ENCODE measurements around the gene GJB5.
"Not testable (repeated sequence)": the region's sequence is repeated elsewhere in the genome, so short reads cannot be mapped to it uniquely, and the experiment has no call there.

GJB5 gene

DNA sequence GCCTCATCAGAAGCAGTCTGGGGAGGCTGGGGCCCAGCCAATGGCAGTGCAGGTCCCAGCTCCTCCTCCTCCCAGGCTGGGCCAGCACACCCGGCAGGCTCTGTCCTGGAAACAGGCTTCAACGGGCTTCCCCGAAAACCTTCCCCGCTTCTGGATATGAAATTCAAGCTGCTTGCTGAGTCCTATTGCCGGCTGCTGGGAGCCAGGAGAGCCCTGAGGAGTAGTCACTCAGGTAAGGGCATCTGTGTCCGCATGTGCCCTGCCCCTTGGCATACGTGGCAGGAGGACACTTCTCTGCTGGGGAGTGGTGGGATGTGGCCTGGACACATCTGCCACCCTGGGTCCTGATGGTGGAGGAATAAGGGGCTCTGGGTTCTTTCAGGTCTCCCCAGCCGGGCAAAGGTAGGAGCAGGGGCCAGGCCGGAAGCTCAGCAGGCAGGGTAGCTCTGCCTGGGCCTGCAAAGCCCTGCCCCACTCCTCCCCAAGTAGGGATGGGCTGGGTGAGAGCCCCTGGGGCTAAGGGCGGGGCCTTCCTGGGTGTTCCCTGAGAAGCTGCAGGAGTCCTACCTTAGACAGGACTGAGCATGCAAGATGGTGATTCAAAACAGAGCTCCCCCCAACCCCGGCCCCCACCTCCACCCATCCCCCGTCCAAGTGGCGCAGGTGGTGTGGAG, at the start of gene GJB5:
GJB5 (plus strand) TSS at position 84 of the 674 bp plus-strand sequence. CDS start 2,284 bp downstream, outside the sequence.
- no peak for DNase-seq (ENCODE audit: low read depth, low spot score)

DNA sequence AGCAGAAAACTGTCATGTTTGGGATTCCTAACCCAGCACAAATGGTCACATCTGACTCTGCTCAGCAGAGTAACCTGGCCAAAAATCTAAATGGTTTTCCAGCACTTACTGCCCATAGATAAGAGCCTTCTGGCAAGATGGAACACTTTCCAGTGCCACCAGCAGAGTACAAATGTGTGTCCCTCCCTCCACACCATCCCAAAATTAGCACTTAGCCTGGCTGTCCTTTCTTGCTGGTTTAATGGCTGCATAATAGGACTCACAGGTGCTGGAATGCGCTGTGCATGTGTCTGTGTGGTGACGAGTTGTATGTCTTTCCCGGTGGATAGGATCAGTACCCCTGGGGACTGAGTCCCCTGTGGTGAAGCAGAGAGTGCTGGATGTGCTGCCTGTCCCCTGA, 49.8 kb upstream of the GJB5 start:
- no peak for DNase-seq (ENCODE audit: low read depth, low spot score)

DNA sequence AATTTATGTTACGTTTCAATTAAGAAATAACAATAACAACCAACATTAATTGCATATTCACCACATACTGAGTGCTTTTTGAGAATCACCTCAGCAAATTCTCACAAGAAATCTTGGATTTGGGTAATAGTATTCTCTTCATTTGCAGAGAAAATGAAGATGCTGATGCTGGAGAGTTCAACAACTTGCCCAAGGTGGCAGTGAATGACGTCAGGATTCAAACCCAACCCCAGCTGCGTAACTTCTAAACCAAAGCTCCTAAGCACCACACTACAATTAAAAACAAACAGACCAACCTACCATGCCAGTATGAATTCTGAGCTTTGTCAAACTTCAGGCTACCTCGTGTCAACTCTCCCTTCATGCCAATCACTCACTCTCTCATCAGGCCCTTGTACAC, 46.7 kb upstream of the GJB5 start:
- no peak for DNase-seq (ENCODE audit: low read depth, low spot score)

DNA sequence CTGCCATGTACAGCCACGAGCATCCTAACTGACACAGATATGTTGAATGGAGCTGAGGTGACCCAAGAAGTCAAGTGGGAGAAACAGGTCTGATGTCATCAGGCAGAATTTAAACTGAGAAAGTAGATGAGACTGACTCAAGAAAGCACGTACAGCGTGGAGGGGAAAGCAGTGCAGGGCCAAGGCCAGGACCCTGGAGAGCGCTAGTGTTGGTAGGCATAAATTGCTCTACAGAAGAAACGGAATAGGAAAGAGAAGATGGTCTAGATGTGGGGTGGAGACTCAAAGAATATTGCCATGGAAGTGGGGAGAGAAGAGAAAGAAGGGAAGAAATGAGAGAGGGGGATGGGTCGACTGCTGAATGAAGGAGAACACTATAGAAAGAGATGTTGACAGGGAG, 45.3 kb upstream of the GJB5 start:
- no peak for DNase-seq (ENCODE audit: low read depth, low spot score)

DNA sequence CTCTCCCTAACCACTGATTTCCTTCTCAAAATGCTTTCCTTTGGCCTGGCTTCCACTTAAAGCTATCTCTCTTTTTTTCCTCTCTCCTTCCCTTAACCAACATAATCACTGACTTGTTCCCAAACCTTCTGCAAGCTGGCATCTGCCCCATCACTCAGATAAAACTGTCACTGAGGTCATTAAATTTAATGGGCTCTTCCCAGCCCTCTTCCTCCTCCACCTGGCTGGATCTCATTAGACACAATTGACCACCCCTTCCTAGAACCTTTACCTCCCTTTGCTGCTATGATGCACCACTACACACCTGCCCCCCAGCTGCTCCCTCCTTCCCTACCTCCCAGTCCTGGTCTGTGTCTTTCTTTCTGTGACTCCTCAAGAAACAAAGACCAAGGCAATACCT, 44.0 kb upstream of the GJB5 start:
- no peak for DNase-seq (ENCODE audit: low read depth, low spot score)

DNA sequence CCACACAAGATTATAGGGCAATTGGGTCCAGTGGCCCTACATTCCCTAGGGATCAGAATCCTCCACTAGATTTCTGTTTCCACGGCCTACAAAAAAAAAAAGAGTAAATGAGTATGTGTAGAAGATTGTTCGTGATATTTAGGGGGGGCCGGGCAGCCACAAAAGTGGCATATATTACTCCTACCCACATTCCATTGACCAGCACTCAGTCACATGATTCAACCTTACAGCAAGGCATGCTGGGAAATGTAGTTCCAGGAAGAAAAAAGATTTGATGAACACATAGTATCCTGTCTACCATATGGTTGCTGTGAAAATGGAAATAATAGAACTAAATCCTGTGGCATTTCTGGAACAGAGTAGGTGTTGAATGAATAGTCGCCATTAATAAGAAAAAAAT, 43.4 kb upstream of the GJB5 start:
- no peak for DNase-seq (ENCODE audit: low read depth, low spot score)

DNA sequence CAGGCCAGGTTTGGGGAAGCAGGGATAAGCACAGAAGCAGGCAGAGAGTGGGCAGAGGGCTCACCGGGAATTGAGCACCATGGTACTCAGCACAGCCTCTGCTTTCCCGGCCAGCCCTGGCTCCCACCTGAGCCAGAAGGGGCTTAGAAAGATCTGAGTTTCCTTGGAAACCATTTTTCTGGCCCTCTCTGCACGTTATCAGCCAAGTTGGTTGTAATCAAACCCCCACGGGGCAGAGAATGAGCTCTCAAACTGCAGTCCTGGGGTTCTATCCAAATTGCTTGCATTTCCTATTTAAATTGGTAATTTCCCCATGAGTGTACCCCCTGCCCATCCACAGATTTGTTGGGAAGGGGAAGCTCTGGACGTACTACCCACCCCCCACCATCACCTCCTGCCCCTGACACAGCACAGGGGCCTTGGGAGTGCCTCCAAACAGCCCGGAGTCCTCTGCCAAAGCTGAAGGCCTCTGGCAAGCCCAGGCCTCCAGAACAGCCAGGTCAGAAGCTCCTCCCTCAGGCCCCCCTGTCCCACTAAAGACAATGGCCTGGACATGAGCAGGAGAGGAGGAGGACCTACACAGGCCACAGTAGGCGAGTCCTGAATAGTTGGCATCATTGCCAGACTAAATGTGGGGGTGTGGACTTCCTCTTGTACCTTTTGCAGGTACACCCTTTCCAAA, 42.7 kb upstream of the GJB5 start:
- no peak for DNase-seq (ENCODE audit: low read depth, low spot score)

DNA sequence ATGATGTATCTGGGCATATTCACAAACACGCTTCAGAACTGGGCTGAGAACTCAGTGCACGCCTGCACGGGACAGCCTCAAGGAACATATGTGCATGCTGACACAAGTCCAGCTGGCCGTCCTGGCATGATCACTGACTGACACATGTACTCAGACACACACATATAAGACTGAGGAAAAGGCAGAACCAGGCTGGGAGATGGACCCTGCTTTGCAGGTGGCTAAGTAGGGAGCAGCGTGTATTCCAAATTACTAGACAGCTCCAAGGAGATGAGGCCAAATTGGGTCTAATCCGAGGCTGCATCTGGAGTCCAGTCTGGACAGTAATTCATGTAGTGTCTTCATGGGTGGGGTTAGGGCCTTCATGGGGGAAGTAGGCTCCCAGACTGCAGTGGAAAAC, 41.4 kb upstream of the GJB5 start:
- DNase-seq (ENCODE audit: low read depth, low spot score), result no peak

DNA sequence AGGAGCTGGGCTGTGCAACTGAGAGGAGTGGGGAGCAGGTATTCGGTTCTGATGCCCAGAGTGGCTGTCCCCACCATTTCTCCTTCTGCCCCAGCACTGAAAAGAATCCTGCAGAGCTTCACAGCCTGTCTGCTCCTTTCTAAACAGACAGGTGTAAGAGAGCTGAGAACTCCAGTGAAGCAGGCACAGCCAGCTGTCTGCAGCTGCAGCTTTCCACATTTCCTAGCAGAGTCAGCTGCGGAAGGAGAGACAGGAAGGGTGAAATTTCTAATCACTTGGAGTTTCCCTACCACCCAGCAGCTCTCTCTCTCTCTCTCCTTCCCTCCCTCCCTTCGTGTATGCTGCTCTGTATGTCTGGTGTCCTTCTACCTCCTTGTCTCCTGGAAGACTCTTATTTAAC, 40.5 kb upstream of the GJB5 start:
- no peak for DNase-seq (ENCODE audit: low read depth, low spot score)

DNA sequence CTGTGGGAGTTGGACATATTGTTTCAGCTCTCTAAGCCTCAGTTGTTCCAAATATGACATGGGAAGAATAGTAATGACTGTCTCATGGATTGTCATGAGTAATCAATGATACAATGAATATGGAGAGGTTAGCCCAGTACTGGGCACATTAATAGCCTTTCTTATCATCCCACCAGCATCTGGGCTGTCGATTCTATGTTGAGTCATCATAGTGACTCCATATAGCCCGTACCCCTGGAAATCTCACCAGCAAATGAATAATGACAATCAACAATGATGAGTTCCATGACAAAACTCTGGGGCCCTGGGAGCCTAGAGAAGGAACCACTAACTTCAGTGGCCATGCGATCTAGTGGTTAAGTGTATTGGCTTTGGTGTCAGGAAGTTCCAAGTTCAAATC, 39.7 kb upstream of the GJB5 start:
- no peak for DNase-seq (ENCODE audit: low read depth, low spot score)

DNA sequence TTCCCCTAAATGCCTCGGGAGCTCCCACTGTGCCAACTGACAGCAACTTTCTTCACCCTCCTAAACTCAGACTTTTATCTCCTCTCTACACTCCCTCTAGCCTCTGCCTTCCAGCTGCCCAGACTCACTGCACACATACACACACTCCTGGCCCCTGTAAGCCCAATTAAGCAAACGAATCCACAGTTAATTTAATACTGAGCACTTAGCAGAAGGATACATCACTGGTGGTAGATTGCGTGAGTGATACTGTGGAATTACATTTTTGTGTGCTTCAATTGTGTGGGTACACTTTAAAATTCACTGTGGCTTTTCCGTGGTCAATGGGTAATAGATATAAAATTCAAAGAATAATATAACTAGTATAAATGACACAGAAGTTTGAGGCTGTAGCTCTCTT, 33.6 kb upstream of the GJB5 start:
- no peak for DNase-seq (ENCODE audit: low read depth, low spot score)

DNA sequence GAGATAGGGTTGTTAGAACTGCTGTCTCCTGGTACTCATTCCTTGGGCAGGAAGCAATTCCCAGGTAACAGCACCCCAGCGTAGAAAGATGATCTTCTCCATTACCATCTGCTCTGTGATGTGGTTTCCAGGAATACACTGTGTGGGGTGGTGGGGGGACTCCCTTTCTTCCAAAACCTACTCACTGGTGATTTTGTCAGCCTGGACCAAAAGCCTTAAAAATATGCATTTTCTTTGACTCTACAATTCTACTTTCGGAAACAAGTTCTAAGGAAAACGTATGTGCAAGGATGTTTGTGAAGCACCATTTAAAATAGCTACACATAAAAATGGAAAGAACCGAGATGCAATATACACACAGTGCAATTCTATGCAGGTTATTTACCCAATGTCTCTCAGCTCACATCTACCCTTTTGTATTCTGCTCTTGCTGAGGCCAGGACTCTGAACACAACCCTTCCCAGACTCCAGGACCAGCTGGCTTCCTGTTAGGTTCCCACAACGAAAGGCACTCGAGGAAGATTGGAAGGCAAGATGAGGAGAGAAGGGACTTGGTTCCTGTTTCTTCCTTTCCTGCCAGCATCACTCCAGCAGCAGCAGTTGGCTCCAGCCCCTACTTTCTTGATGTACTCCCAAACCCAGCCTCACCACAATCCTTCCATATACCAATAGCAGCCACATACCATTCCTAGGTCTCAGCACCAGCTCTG, 33.0 kb upstream of the GJB5 start:
- no peak for DNase-seq (ENCODE audit: low read depth, low spot score)

DNA sequence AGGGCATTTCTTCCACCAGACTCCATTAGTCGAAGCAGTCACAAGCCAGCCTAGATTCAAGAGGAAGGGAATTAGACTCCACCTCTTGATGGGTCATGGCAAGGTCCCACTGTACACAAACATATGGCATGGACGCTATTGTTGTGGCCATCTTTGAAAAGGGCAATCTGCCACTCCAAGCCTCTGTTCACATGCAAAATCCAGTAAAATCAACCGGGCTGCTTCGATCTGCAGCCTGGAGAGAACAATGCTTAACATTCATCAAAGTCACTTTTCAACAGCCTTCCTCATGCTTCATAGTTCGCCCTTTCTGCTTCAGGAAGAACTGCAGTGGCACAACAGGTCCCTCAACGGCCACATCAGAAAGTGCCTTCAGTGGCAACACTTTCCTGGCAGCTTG, 28.0 kb upstream of the GJB5 start:
- no peak for DNase-seq (ENCODE audit: low read depth, low spot score)

DNA sequence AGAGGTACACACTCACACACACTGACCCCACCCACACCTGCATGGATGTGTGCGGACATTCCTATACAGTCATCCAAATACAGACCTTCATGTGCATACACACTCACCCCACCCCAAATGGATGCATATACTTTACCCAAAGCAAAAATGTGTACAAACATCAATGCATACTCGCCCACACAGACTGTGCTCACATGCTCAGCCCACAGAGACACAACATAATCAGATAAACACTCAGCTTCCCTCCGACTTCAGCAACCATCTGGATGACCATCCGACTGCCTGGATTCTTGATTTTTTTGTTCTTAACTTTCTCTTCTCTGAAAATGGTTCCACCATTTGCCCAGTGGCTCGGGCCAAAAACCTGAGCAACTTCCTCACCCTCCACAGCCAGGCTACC, 24.4 kb upstream of the GJB5 start:
- DNase-seq (ENCODE audit: low read depth, low spot score), result no peak

DNA sequence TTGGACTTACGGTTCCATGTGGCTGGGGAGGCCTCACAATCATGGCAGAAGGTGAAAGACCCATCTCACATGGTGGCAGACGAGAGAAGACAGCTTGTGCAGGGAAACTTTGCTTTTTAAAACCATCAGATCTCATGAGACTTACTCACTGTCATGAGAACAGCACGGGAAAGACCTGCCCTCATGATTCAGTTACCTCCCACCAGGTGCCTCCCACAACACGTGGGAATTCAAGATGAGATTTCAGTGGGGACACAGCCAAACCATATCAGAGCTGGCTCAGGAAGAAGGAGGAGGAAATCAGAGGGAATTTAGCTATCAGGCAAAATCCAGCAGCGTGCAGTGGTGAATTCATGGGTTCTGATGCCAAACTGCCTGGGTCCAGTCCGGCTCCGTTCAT, 22.0 kb upstream of the GJB5 start:
- not testable (repeated sequence) for DNase-seq (ENCODE audit: low read depth, low spot score)

DNA sequence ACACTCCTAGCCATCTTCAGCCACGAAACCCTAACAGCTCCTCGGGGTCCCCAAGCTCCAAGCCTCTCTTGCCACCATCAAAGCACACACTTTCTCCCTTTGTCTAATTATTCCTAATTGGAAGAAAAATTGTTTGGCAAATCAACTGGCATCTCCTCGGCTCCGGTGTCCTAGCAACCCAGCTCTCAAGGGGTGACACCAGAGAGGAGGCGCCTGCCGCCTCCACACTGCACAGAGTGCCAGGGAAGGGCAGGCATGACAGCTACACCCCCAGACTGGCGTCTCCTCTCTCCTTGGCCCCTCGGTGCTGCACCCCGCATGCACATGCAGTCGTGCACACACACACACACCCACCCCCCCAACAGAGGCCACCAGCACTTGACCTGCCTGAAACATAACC, 18.2 kb upstream of the GJB5 start:
- DNase-seq (ENCODE audit: low read depth, low spot score), result no peak

DNA sequence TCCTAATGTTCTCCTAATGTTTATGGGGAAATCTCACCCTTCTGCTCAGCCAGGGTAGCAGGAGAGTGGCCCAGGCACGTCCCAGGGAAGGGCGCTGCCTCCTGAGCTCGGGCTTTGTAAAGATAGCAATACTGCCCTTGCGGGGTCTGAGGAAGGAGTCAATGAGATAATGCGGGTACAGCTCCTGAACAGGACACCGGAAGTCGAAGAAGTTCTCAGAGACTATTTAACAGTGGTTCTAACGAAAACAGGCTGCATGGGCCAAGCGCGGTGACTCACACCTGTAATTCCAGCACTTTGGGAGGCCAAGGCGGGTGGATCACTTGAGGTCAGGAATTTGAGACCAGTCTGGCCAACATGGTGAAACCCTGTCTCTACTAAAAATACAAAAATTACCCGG, 17.6 kb upstream of the GJB5 start:
- not testable (repeated sequence) for DNase-seq (ENCODE audit: low read depth, low spot score)

DNA sequence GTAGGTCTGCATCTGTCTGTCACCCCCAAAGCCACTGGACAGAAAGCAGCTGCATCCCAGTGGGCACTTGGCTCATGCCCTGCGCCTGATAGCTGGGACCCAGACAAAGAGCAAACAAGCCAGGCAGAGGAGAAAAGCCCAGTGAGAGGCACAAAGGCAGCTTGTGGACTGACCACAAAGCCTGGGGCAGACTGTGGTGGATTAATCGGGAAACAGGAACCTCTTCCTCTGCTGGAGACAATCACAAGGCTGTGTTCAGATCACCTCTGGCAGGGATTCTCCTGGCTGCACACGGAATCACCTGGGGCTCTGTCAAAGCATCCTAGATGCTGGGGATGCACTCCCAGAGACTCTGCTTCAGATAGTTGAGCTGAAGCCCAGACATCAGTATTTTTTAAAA, 15.2 kb upstream of the GJB5 start:
- no peak for DNase-seq (ENCODE audit: low read depth, low spot score)

DNA sequence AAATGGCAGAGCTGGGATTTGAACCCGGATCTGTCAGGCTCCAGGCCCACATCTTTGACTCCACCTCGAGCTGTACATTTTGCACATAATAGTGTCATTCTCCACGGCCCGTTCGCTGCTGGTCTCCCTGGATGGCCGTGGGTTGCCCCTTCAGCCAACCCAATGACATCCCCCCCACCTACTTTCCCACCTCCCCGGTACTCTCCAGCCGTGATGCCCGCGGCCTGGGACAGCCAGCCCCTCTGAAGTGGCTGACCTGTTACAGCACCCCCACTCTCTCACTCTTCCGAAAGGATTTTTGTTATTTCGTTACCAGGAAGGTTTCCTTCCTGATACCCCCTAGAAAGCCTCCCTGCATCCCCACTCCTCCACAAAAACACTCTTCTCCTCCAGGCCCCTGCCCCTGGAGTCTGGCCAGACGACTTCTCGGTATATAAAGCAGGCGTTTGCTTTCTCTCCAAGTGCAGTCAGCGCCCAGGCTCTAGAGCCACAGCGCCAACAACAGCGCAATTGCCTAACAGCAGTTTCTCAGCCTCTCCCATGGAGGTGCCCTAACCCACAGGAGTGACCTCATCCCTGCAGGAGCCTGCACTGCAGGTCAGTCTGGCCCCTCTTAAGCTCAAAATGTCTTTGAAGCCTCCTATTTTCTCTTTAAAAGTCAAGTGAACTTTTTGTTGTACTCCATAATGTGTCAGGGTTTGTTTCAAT, 14.5 kb upstream of the GJB5 start:
- no peak for DNase-seq (ENCODE audit: low read depth, low spot score)

DNA sequence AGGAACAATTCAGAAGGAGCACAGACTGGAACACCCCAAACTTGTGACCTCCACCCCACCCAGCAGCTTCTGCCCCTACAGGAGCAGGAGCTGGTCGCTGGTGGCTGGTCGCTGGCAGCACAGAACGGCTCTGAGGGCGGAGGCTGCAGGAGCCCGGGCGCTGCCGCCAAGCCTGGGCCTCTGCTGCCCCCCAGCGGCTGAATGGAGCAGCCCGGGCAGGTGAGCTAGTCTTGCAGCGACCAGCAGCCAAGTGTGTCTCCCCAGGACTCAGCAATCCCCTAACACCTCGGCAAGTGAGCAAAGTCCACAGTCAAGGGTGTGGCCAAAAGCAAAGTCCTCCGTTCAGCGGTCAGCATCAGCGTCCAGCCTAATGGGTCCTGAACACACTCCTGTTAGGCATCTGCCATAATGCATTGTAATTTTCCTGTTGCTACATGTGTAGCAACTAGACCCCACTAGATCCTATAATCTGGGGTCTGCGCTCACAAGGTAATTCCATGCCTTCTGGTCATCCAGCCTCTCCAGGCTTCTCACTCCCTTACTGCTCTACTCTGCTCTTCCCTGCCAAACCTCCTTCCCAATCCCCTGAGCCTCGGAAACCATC, 12.1 kb upstream of the GJB5 start:
- peak; percentile 60 for DNase-seq (ENCODE audit: low read depth, low spot score)

DNA sequence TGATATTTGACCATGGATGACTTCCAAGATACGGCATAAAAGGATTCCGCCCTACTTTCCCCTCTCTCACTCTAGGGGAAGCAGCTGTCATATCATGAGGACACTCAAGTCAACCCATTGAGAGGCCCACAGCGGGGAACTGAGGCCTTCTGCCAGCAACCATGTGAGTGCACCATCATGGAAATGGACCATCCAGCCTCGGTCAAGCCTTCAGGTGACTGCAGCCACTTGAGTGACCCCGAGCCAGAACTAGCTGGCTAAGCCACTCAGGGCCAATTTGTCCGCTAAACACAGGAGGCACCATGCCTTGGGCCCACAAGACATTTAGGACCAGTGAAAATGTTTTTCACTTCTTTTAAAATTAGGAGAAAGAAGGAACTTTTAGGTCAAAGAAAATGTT, 11.1 kb upstream of the GJB5 start:
- no peak for DNase-seq (ENCODE audit: low read depth, low spot score)

DNA sequence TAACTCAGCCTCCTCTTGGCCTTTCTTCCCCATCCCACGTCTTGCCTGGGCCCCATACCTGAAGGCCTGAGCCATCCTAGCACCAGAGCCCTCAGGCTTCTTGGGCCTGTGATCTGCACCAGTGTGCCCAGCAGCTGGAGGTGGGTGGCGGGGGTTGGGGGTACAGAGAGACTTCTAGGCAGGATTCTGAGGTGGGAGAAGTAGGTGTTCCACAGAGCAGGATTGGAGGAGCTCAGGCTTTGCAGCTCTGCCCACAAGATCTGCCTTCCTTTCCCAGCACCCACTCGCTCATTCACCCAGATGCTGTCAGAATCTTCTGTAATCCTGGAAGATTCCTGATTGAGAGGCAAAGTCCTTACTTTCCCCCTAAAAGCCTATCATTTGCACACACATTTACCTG, 10.0 kb upstream of the GJB5 start:
- DNase-seq (ENCODE audit: low read depth, low spot score), result no peak

Measured in activated naive CD8-positive, alpha-beta T cell treated with anti-CD3 and anti-CD28 coated beads, Interleukin-2, amount 50 U/mL, for 16 hours (primary cell).